ENCODE data around the gene PPP1CB. TPM values are rescaled to one million over a fixed set of nuclear protein-coding genes. Genes with fewer than 3 reads are reported as not detected.
"Not testable (repeated sequence)": the region's sequence is repeated elsewhere in the genome, so short reads cannot be mapped to it uniquely, and the experiment has no call there.

PPP1CB gene
- total RNA-seq, 4 donors from 2014 or later, result 141 to 315 (median 195) TPM

GRCh38 chr2:28782423-28782822 is 30.8 kb downstream of the PPP1CB start:
- 44 to 59% methylated on average over 3 of the region's 3 CpGs for WGBS, 2 donors
- TF ChIP-seq CTCF (IDR thresholded peaks at IDR 0.05), result no peak
- Histone ChIP-seq H3K4me1 (peaks cover 0 to 17% (median 0%) of the 10 kb centered on the region in 3 donors), H3K36me3 (peaks cover 20 to 100% (median 33%) of the 10 kb centered on the region in 3 donors), H3K27me3 (no peaks in the 10 kb centered on the region), H3K27ac (peak overlapping the region in 3 of 4 donors; percentile 5 to 42 (median 26)), H3K4me3 (no peak overlapping the region), H3K9me3 (no peaks in the 10 kb centered on the region)
- intact Hi-C loops (cut with DNase I), result no loop called here
- no peak for DNase-seq

GRCh38 chr2:28784570-28784969 is 32.9 kb downstream of the PPP1CB start:
- H3K4me1 ChIP-seq; DNase-seq; H3K27me3 ChIP-seq; H3K4me3 ChIP-seq; H3K9me3 ChIP-seq; H3K27ac ChIP-seq; intact Hi-C loops (cut with DNase I): not testable (repeated sequence)
- H3K36me3 ChIP-seq, result peaks cover 25 to 100% (median 27%) of the 10 kb centered on the region in 3 donors
- WGBS, 2 donors, result 76 to 87% methylated on average over 6 to 7 of the region's 7 CpGs

- H3K4me1 ChIP-seq, result peaks cover 0 to 25% (median 0%) of the 10 kb centered on the region in 3 donors
- intact Hi-C loops (cut with DNase I), result no loop called here
- no peaks in the 10 kb centered on the region for H3K9me3 ChIP-seq
- no peak overlapping the region for H3K4me3 ChIP-seq
- H3K27ac ChIP-seq, result no peak overlapping the region
- H3K27me3 ChIP-seq, result no peaks in the 10 kb centered on the region
- DNase-seq, result no peak
- H3K36me3 ChIP-seq, result peaks cover 0 to 93% (median 9%) of the 10 kb centered on the region in 3 donors
- 75 to 82% methylated on average over 4 of the region's 4 CpGs for WGBS, 2 donors
- TF ChIP-seq POLR2A (IDR thresholded peaks at IDR 0.05), result no peak
- no peak for TF ChIP-seq CTCF (IDR thresholded peaks at IDR 0.05)
Observed at GRCh38 chr2:28796620-28797019, 45.0 kb downstream of the PPP1CB start.

GRCh38 chr2:28801726-28802125 is 50.1 kb downstream of the PPP1CB start:
- 32 to 52% methylated on average over 3 of the region's 3 CpGs for WGBS, 2 donors
- intact Hi-C loops (cut with DNase I), result no loop called here
- peaks cover 9 to 50% (median 17%) of the 10 kb centered on the region in 3 donors for H3K4me1 ChIP-seq
- DNase-seq, result no peak
- peaks cover 0 to 91% (median 9%) of the 10 kb centered on the region in 3 donors for H3K36me3 ChIP-seq
- peak overlapping the region in 2 of 4 donors; percentile 48 to 78 for H3K27ac ChIP-seq
- TF ChIP-seq POLR2A (IDR thresholded peaks at IDR 0.05), result no peak
- no peak overlapping the region for H3K4me3 ChIP-seq
- no peaks in the 10 kb centered on the region for H3K27me3 ChIP-seq
- H3K9me3 ChIP-seq, result no peaks in the 10 kb centered on the region

GRCh38 chr2:28802975-28803429 is 51.4 kb downstream of the PPP1CB start:
- WGBS, 2 donors, result 31 to 58% methylated on average over 4 of the region's 4 CpGs
- Histone ChIP-seq H3K36me3 (peaks cover 0 to 90% (median 10%) of the 10 kb centered on the region in 3 donors), H3K9me3 (no peaks in the 10 kb centered on the region), H3K27me3 (no peaks in the 10 kb centered on the region), H3K4me3 (no peak overlapping the region), H3K4me1 (peaks cover 9 to 50% (median 17%) of the 10 kb centered on the region in 3 donors), H3K27ac (peak overlapping the region; percentile 15 to 78 (median 50))
- no peak for DNase-seq
- TF ChIP-seq POLR2A (IDR thresholded peaks at IDR 0.05) (no peak), CTCF (IDR thresholded peaks at IDR 0.05) (no peak)
- intact Hi-C loops (cut with DNase I), result no loop called here

GRCh38 chr2:28809927-28810326 is 58.3 kb downstream of the PPP1CB start:
- Histone ChIP-seq H3K27me3 (peaks cover 0 to 5% (median 0%) of the 10 kb centered on the region in 4 donors), H3K4me3 (peak overlapping the region in 3 of 4 donors; percentile 46 to 67 (median 55)), H3K4me1 (peaks cover 5 to 25% (median 13%) of the 10 kb centered on the region in 3 donors), H3K27ac (peak overlapping the region in 3 of 4 donors; percentile 29 to 66 (median 61)), H3K36me3 (peaks cover 5 to 40% (median 9%) of the 10 kb centered on the region in 3 donors), H3K9me3 (no peaks in the 10 kb centered on the region)
- WGBS, 2 donors, result 75 to 78% methylated on average over 10 of the region's 10 CpGs
- no peak for DNase-seq
- intact Hi-C loops (cut with DNase I), result no loop called here
- no peak for TF ChIP-seq POLR2A (IDR thresholded peaks at IDR 0.05)
- TF ChIP-seq CTCF (IDR thresholded peaks at IDR 0.05), result no peak

All from esophagus squamous epithelium (tissue), 5 donors.